ENCODE data around the gene FASN. TPM values are rescaled to one million over a fixed set of nuclear protein-coding genes. Genes with fewer than 3 reads are reported as not detected.
"Not testable (repeated sequence)": the region's sequence is repeated elsewhere in the genome, so short reads cannot be mapped to it uniquely, and the experiment has no call there.

The FASN gene
- total RNA-seq, 6 experiments from 2014 or later = 76.5 to 290 (median 217) TPM

GRCh38 chr17:82043507-82043906 lies 54.5 kb downstream of the FASN start:
- Histone ChIP-seq H3K27ac (no peak overlapping the region), H3K4me3 (no peak overlapping the region), H3K27me3 (no peaks in the 10 kb centered on the region), H3K9me3 (no peaks in the 10 kb centered on the region), H3K36me3 (peaks cover 0 to 3% (median under 1%) of the 10 kb centered on the region in 4 donors), H3K4me1 (peaks cover 0 to 35% (median 15%) of the 10 kb centered on the region in 4 donors)
- TF ChIP-seq POLR2A (IDR thresholded peaks at IDR 0.05) = no peak
- TF ChIP-seq CTCF (IDR thresholded peaks at IDR 0.05) = no peak
- WGBS (ENCODE audit: insufficient coverage, low coverage, low lambda C conversion rate, missing lambda C conversion rate) = 82% methylated on average over 9 of the region's 16 CpGs
- intact Hi-C loops (cut with DNase I) = no loop called here
- ATAC-seq (no peak), DNase-seq (no peak)

GRCh38 chr17:82042649-82043048 lies 55.4 kb downstream of the FASN start:
- DNase-seq (no peak), ATAC-seq (no peak)
- Histone ChIP-seq H3K27me3 (no peaks in the 10 kb centered on the region), H3K27ac (no peak overlapping the region), H3K9me3 (no peaks in the 10 kb centered on the region), H3K4me3 (no peak overlapping the region), H3K4me1 (peaks cover 0 to 30% (median 14%) of the 10 kb centered on the region in 4 donors), H3K36me3 (peaks cover 0 to 3% (median 0%) of the 10 kb centered on the region in 4 donors)
- intact Hi-C loops (cut with DNase I) = no loop called here
- no peak for TF ChIP-seq CTCF (IDR thresholded peaks at IDR 0.05)
- no peak for TF ChIP-seq POLR2A (IDR thresholded peaks at IDR 0.05)
- WGBS (ENCODE audit: insufficient coverage, low coverage, low lambda C conversion rate, missing lambda C conversion rate) = no CpG with 5 or more reads among the region's 9 CpGs

GRCh38 chr17:82041144-82041814 lies 56.8 kb downstream of the FASN start:
- Histone ChIP-seq H3K36me3 (peaks cover 0 to 5% (median 0%) of the 10 kb centered on the region in 4 donors), H3K9me3 (no peaks in the 10 kb centered on the region), H3K4me1 (peaks cover 0 to 33% (median 16%) of the 10 kb centered on the region in 4 donors), H3K27ac (peak overlapping the region in 2 of 3 donors; percentile 21 to 89), H3K27me3 (no peaks in the 10 kb centered on the region), H3K4me3 (no peak overlapping the region)
- 74% methylated on average over 17 of the region's 17 CpGs for WGBS (ENCODE audit: insufficient coverage, low coverage, low lambda C conversion rate, missing lambda C conversion rate)
- TF ChIP-seq POLR2A (IDR thresholded peaks at IDR 0.05) (no peak), CTCF (IDR thresholded peaks at IDR 0.05) (no peak)
- ATAC-seq (no peak), DNase-seq (no peak)
- intact Hi-C loops (cut with DNase I) = no loop called here

GRCh38 chr17:82039695-82040299 lies 58.2 kb downstream of the FASN start:
- 43% methylated on average over 4 of the region's 8 CpGs for WGBS (ENCODE audit: insufficient coverage, low coverage, low lambda C conversion rate, missing lambda C conversion rate)
- no peak overlapping the region for H3K4me3 ChIP-seq
- no peak for TF ChIP-seq CTCF (IDR thresholded peaks at IDR 0.05)
- no peak for TF ChIP-seq POLR2A (IDR thresholded peaks at IDR 0.05)
- intact Hi-C loops (cut with DNase I) = loop anchor here (10.0 kb wide), 2 partner anchors 45 to 55 kb away; partner anchors contain the start of gene FASN (in 1 of the 2)
- ATAC-seq = peak; percentile 54 to 72 (median 64)
- peak; percentile 79 to 96 (median 92) for DNase-seq
- H3K36me3 ChIP-seq = peaks cover 0 to 16% (median 0%) of the 10 kb centered on the region in 4 donors
- peaks cover 0 to 47% (median 16%) of the 10 kb centered on the region in 4 donors for H3K4me1 ChIP-seq
- peak overlapping the region in 2 of 3 donors; percentile 72 to 89 for H3K27ac ChIP-seq
- no peaks in the 10 kb centered on the region for H3K9me3 ChIP-seq
- no peaks in the 10 kb centered on the region for H3K27me3 ChIP-seq

- H3K4me3 ChIP-seq, ATAC-seq, H3K27me3 ChIP-seq, H3K9me3 ChIP-seq, DNase-seq: not testable (repeated sequence)
- 73% methylated on average over 11 of the region's 16 CpGs for WGBS (ENCODE audit: insufficient coverage, low coverage, low lambda C conversion rate, missing lambda C conversion rate)
- H3K4me1 ChIP-seq = peaks cover 0 to 47% (median 16%) of the 10 kb centered on the region in 4 donors
- intact Hi-C loops (cut with DNase I) = loop anchor here (10.0 kb wide), 2 partner anchors 46 to 56 kb away; partner anchors contain the start of gene FASN (in 1 of the 2)
- H3K36me3 ChIP-seq = peaks cover 0 to 16% (median 0%) of the 10 kb centered on the region in 4 donors
- H3K27ac ChIP-seq = peak overlapping the region in 2 of 3 donors; percentile 64 to 89
Observed at GRCh38 chr17:82038796-82039409, 59.1 kb downstream of the FASN start.

All from right lobe of liver (tissue), 6 donors.